Neuron (in vitro differentiated cells): ENCODE results near the gene FSTL4.
"Not testable (repeated sequence)": the region's sequence is repeated elsewhere in the genome, so short reads cannot be mapped to it uniquely, and the experiment has no call there.

ENCODE experiments used
- H2AFZ ChIP-seq: one replicate; pipeline ENCODE4 v1.6.1; 2013; ENCODE audit warnings: low read depth, mild to moderate bottlenecking, inconsistent platforms, low read length, moderate library complexity
- H3K27me3 ChIP-seq: one replicate; pipeline ENCODE4 v1.6.1; 2013; ENCODE audit warnings: low read length; ENCODE audit not compliant: insufficient read depth
- H3K36me3 ChIP-seq: one replicate; pipeline ENCODE4 v1.6.1; 2013; ENCODE audit warnings: low read length; ENCODE audit not compliant: insufficient read depth
- H3K4me1 ChIP-seq: one replicate; pipeline ENCODE4 v1.6.1; 2013; ENCODE audit warnings: low read length; ENCODE audit not compliant: insufficient read depth
- H3K4me3 ChIP-seq: 2 replicates; pipeline ENCODE4 v1.5.1; 2013; ENCODE audit warnings: mild to moderate bottlenecking, low read length, moderate library complexity
- H3K9me3 ChIP-seq: one replicate; pipeline ENCODE4 v1.6.1; 2013; ENCODE audit warnings: low read length

The FSTL4 gene

GRCh38 chr5:133192716-133193115 lies 419.6 kb downstream of the FSTL4 start:
- Histone ChIP-seq H3K9me3 (no peaks in the 10 kb centered on the region), H3K4me1 (no peaks in the 10 kb centered on the region), H3K4me3 (no peak overlapping the region), H3K27me3 (no peaks in the 10 kb centered on the region), H2AFZ (no peak overlapping the region), H3K36me3 (no peaks in the 10 kb centered on the region)

GRCh38 chr5:133189881-133190280 lies 422.5 kb downstream of the FSTL4 start:
- no peaks in the 10 kb centered on the region for H3K36me3 ChIP-seq
- H3K4me1 ChIP-seq = no peaks in the 10 kb centered on the region
- H3K4me3 ChIP-seq = no peak overlapping the region
- H3K9me3 ChIP-seq = no peaks in the 10 kb centered on the region
- H2AFZ ChIP-seq = no peak overlapping the region
- no peaks in the 10 kb centered on the region for H3K27me3 ChIP-seq

- H3K9me3 ChIP-seq = no peaks in the 10 kb centered on the region
- no peaks in the 10 kb centered on the region for H3K27me3 ChIP-seq
- H3K4me3 ChIP-seq = no peak overlapping the region
- no peak overlapping the region for H2AFZ ChIP-seq
- no peaks in the 10 kb centered on the region for H3K4me1 ChIP-seq
- H3K36me3 ChIP-seq = no peaks in the 10 kb centered on the region
These were observed 432.9 kb downstream of the FSTL4 start for GRCh38 chr5:133179405-133179804.

GRCh38 chr5:133170756-133171387 lies 441.5 kb downstream of the FSTL4 start:
- H3K4me3 ChIP-seq, H2AFZ ChIP-seq, H3K27me3 ChIP-seq, H3K36me3 ChIP-seq, H3K4me1 ChIP-seq, H3K9me3 ChIP-seq: not testable (repeated sequence)

- Histone ChIP-seq H3K9me3 (no peaks in the 10 kb centered on the region), H2AFZ (no peak overlapping the region), H3K27me3 (no peaks in the 10 kb centered on the region), H3K4me1 (no peaks in the 10 kb centered on the region), H3K4me3 (no peak overlapping the region), H3K36me3 (no peaks in the 10 kb centered on the region)
These were observed 447.6 kb downstream of the FSTL4 start for GRCh38 chr5:133164759-133165158.

GRCh38 chr5:133163839-133164238 lies 448.5 kb downstream of the FSTL4 start:
- H3K27me3 ChIP-seq = no peaks in the 10 kb centered on the region
- H3K4me3 ChIP-seq = no peak overlapping the region
- H2AFZ ChIP-seq = no peak overlapping the region
- no peaks in the 10 kb centered on the region for H3K36me3 ChIP-seq
- H3K4me1 ChIP-seq = no peaks in the 10 kb centered on the region
- H3K9me3 ChIP-seq = no peaks in the 10 kb centered on the region

GRCh38 chr5:133159543-133159942 lies 452.8 kb downstream of the FSTL4 start:
- H3K4me3 ChIP-seq = no peak overlapping the region
- no peaks in the 10 kb centered on the region for H3K9me3 ChIP-seq
- no peaks in the 10 kb centered on the region for H3K27me3 ChIP-seq
- no peaks in the 10 kb centered on the region for H3K4me1 ChIP-seq
- no peaks in the 10 kb centered on the region for H3K36me3 ChIP-seq
- H2AFZ ChIP-seq = no peak overlapping the region

GRCh38 chr5:133155326-133155969 lies 456.9 kb downstream of the FSTL4 start:
- Histone ChIP-seq H3K27me3 (no peaks in the 10 kb centered on the region), H2AFZ (no peak overlapping the region), H3K4me1 (no peaks in the 10 kb centered on the region), H3K4me3 (no peak overlapping the region), H3K36me3 (no peaks in the 10 kb centered on the region), H3K9me3 (no peaks in the 10 kb centered on the region)

GRCh38 chr5:133154274-133155075 lies 457.9 kb downstream of the FSTL4 start:
- Histone ChIP-seq H3K4me1 (peaks cover 8% of the 10 kb centered on the region), H3K9me3 (no peaks in the 10 kb centered on the region)

GRCh38 chr5:133150909-133151544 lies 461.3 kb downstream of the FSTL4 start:
- Histone ChIP-seq H3K4me3 (no peak overlapping the region), H3K9me3 (no peaks in the 10 kb centered on the region), H2AFZ (no peak overlapping the region), H3K4me1 (peaks cover 27% of the 10 kb centered on the region), H3K27me3 (no peaks in the 10 kb centered on the region), H3K36me3 (no peaks in the 10 kb centered on the region)

More at GRCh38 chr5:133154274-133155075, 457.9 kb downstream of the FSTL4 start:
- H3K36me3 ChIP-seq = no peaks in the 10 kb centered on the region
- no peaks in the 10 kb centered on the region for H3K27me3 ChIP-seq
- no peak overlapping the region for H2AFZ ChIP-seq
- no peak overlapping the region for H3K4me3 ChIP-seq

GRCh38 chr5:133149345-133149744 lies 463.0 kb downstream of the FSTL4 start:
- Histone ChIP-seq H3K4me1 (peaks cover 27% of the 10 kb centered on the region), H3K36me3 (no peaks in the 10 kb centered on the region), H2AFZ (no peak overlapping the region), H3K9me3 (peaks cover 4% of the 10 kb centered on the region), H3K27me3 (no peaks in the 10 kb centered on the region), H3K4me3 (no peak overlapping the region)

- no peak overlapping the region for H2AFZ ChIP-seq
- H3K4me3 ChIP-seq = no peak overlapping the region
- H3K4me1 ChIP-seq = peaks cover 27% of the 10 kb centered on the region
- H3K9me3 ChIP-seq = peaks cover 5% of the 10 kb centered on the region
- H3K36me3 ChIP-seq = no peaks in the 10 kb centered on the region
- no peaks in the 10 kb centered on the region for H3K27me3 ChIP-seq
These were observed 464.4 kb downstream of the FSTL4 start for GRCh38 chr5:133147815-133148567.
